ENCODE results near the gene MAN1C1.

Gene MAN1C1

DNA sequence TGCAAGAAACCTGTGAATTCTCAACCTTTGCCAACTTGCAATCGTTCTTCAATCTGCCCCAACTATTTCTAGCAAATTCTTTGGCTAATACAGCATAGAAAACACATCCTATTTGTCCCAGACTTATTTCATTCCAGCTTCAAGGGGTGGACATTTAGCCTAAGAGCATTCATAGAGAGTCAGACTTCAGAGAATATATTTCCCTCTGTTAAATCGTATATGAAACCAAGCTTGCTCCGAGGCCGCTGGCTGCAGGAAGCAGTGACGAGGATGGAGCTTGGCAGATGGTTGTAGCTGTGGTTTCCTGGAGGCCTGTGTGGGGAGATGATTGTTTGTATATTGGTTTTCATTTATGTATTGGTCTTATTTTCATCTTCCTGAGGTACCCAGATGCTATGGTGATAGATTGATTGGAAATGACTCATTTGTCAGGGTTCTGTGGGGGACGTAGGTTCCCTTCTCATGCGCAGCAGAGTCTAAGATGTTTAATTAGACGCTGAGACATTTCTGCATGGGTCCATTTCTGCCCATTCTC lies 26.1 kb downstream of the MAN1C1 start:
- Histone ChIP-seq H2AFZ (ENCODE audit: low read depth, low read length, severe bottlenecking) (no peak overlapping the region), H3K27ac (ENCODE audit: low read depth, low read length) (no peak overlapping the region), H4K20me1 (ENCODE audit: low read depth, low read length) (no peaks in the 10 kb centered on the region), H3K9me2 (replicated peaks; ENCODE audit: insufficient read depth, low read length) (no peaks in the 10 kb centered on the region), H3K79me2 (ENCODE audit: insufficient read depth, low read length) (no peaks in the 10 kb centered on the region), H3K4me3 (ENCODE audit: insufficient read depth, low read length, poor library complexity, severe bottlenecking) (no peak overlapping the region), H3K27me3 (ENCODE audit: low read length) (no peaks in the 10 kb centered on the region; the same call in 1 of the 2 replicates), H3K9ac (ENCODE audit: low read length) (no peak overlapping the region), H3K9me3 (ENCODE audit: insufficient read depth, low read length) (no peaks in the 10 kb centered on the region), H3K4me2 (ENCODE audit: low read depth, low read length, poor library complexity, severe bottlenecking) (no peak overlapping the region), H3F3A (ENCODE audit: insufficient read depth) (no peaks in the 10 kb centered on the region), H3K36me3 (ENCODE audit: low read length) (no peaks in the 10 kb centered on the region)
- no peak for TF ChIP-seq EZH2phosphoT487 (conservative IDR thresholded peaks at IDR 0.05; ENCODE audit: low read length)
- TF ChIP-seq, protein P1, sequence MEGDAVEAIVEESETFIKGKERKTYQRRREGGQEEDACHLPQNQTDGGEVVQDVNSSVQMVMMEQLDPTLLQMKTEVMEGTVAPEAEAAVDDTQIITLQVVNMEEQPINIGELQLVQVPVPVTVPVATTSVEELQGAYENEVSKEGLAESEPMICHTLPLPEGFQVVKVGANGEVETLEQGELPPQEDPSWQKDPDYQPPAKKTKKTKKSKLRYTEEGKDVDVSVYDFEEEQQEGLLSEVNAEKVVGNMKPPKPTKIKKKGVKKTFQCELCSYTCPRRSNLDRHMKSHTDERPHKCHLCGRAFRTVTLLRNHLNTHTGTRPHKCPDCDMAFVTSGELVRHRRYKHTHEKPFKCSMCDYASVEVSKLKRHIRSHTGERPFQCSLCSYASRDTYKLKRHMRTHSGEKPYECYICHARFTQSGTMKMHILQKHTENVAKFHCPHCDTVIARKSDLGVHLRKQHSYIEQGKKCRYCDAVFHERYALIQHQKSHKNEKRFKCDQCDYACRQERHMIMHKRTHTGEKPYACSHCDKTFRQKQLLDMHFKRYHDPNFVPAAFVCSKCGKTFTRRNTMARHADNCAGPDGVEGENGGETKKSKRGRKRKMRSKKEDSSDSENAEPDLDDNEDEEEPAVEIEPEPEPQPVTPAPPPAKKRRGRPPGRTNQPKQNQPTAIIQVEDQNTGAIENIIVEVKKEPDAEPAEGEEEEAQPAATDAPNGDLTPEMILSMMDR (IDR thresholded peaks at IDR 0.05; ENCODE audit: insufficient read depth, low read length, poor library complexity, severe bottlenecking): no peak

DNA sequence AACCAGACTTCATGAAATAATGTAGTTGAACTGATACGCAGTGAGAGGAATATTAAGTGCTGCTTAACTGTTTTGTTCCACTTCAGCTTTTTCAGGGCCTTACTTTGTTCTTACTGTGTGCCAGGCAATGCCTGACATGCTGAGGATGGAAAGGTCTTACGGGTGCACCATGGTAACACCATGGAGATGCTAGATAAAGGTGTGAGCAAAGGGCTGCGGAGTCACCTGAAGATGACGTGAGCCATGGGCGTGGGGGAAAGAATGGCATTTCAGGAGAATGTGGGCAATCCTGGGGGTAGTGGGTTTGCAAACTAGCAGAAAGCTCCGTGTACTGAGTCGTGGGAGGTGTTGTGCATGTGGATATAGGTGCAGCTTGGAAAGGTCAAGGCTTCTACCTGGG lies 27.3 kb downstream of the MAN1C1 start:
- no peak overlapping the region for H3K4me3 ChIP-seq (ENCODE audit: insufficient read depth, low read length, poor library complexity, severe bottlenecking)
- H3K79me2 ChIP-seq (ENCODE audit: insufficient read depth, low read length): no peaks in the 10 kb centered on the region
- H2AFZ ChIP-seq (ENCODE audit: low read depth, low read length, severe bottlenecking): no peak overlapping the region
- H3K9me2 ChIP-seq (replicated peaks; ENCODE audit: insufficient read depth, low read length): no peaks in the 10 kb centered on the region
- no peaks in the 10 kb centered on the region for H3K9me3 ChIP-seq (ENCODE audit: insufficient read depth, low read length)
- no peak overlapping the region for H3K4me2 ChIP-seq (ENCODE audit: low read depth, low read length, poor library complexity, severe bottlenecking)
- no peaks in the 10 kb centered on the region for H3F3A ChIP-seq (ENCODE audit: insufficient read depth)
- TF ChIP-seq, protein P1 (IDR thresholded peaks at IDR 0.05; ENCODE audit: insufficient read depth, low read length, poor library complexity, severe bottlenecking): no peak
- no peak for TF ChIP-seq EZH2phosphoT487 (conservative IDR thresholded peaks at IDR 0.05; ENCODE audit: low read length)
- no peaks in the 10 kb centered on the region; the same call in 1 of the 2 replicates for H3K27me3 ChIP-seq (ENCODE audit: low read length)
- H3K27ac ChIP-seq (ENCODE audit: low read depth, low read length): no peak overlapping the region
- H3K36me3 ChIP-seq (ENCODE audit: low read length): no peaks in the 10 kb centered on the region
- no peaks in the 10 kb centered on the region for H4K20me1 ChIP-seq (ENCODE audit: low read depth, low read length)
- no peak overlapping the region for H3K9ac ChIP-seq (ENCODE audit: low read length)

DNA sequence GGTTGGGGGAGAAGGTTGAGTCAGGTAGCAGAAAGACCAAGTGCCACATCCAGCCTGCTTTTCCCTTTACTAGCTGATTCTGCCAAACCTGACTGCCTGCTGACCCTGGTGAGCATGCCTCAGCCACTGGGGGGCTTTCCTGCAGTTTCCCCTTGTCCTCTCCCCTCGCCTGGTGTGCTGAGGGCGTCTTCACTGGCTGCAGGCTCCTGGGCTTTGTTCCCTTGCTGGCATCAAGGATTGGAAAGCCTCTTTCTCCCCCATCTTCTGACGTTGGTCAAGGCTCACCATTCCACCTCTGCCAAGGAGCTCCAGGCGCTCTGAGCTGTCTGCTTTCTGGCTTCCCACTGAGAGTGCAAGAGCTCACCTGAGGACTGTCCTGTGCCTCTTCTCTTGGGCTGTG lies 28.4 kb downstream of the MAN1C1 start:
- Histone ChIP-seq H3F3A (ENCODE audit: insufficient read depth) (no peaks in the 10 kb centered on the region), H3K9me2 (replicated peaks; ENCODE audit: insufficient read depth, low read length) (no peaks in the 10 kb centered on the region), H3K9me3 (ENCODE audit: insufficient read depth, low read length) (no peaks in the 10 kb centered on the region), H3K27me3 (ENCODE audit: low read length) (no peaks in the 10 kb centered on the region), H4K20me1 (ENCODE audit: low read depth, low read length) (no peaks in the 10 kb centered on the region), H3K9ac (ENCODE audit: low read length) (no peak overlapping the region), H2AFZ (ENCODE audit: low read depth, low read length, severe bottlenecking) (no peak overlapping the region), H3K4me2 (ENCODE audit: low read depth, low read length, poor library complexity, severe bottlenecking) (no peak overlapping the region), H3K27ac (ENCODE audit: low read depth, low read length) (no peak overlapping the region), H3K79me2 (ENCODE audit: insufficient read depth, low read length) (no peaks in the 10 kb centered on the region), H3K4me3 (ENCODE audit: insufficient read depth, low read length, poor library complexity, severe bottlenecking) (no peak overlapping the region), H3K36me3 (ENCODE audit: low read length) (no peaks in the 10 kb centered on the region)
- TF ChIP-seq EZH2phosphoT487 (conservative IDR thresholded peaks at IDR 0.05; ENCODE audit: low read length): no peak
- TF ChIP-seq, protein P1 (IDR thresholded peaks at IDR 0.05; ENCODE audit: insufficient read depth, low read length, poor library complexity, severe bottlenecking): no peak
